Trophoblast cell (in vitro differentiated cells and primary cell): ENCODE data around the gene HNRNPD.

Experiments
- DNase-seq, 2 donors: peaks; one replicate each; pipeline ENCODE4 v3.0.0-alpha.2; 2016
- H2AFZ ChIP-seq: 2 replicates; pipeline ENCODE4 v1.6.1; 2013; ENCODE audit warnings: low read length, moderate library complexity, mild to moderate bottlenecking; ENCODE audit not compliant: insufficient read depth, poor library complexity
- H2AK5ac ChIP-seq: 2 replicates; pipeline ENCODE4 v1.6.1; 2013; ENCODE audit warnings: mild to moderate bottlenecking, low read length
- H2BK120ac ChIP-seq: 2 replicates; pipeline ENCODE4 v1.6.1; 2013; ENCODE audit warnings: low read length, mild to moderate bottlenecking, moderate library complexity; ENCODE audit not compliant: insufficient read depth, poor library complexity
- H2BK12ac ChIP-seq: 2 replicates; pipeline ENCODE4 v1.6.1; 2013; ENCODE audit warnings: mild to moderate bottlenecking, low read length, moderate library complexity
- H2BK5ac ChIP-seq: 2 replicates; pipeline ENCODE4 v1.6.1; 2013; ENCODE audit warnings: low read length, low read depth, moderate library complexity, mild to moderate bottlenecking; ENCODE audit not compliant: poor library complexity
- H3K14ac ChIP-seq: 2 replicates; pipeline ENCODE4 v1.6.1; 2013; ENCODE audit warnings: mild to moderate bottlenecking, low read length
- H3K18ac ChIP-seq: 2 replicates; pipeline ENCODE4 v1.6.1; 2013; ENCODE audit warnings: mild to moderate bottlenecking, low read length
- H3K23ac ChIP-seq: 2 replicates; pipeline ENCODE4 v1.6.1; 2013; ENCODE audit warnings: low read length
- H3K27ac ChIP-seq: 2 replicates; pipeline ENCODE4 v1.5.1; 2013; ENCODE audit warnings: low read depth, mild to moderate bottlenecking, inconsistent platforms, low read length, moderate library complexity
- H3K27me3 ChIP-seq: 2 replicates; pipeline ENCODE4 v1.6.1; 2013; ENCODE audit warnings: inconsistent platforms, mild to moderate bottlenecking, low read length, moderate library complexity; ENCODE audit not compliant: insufficient read depth
- H3K36me3 ChIP-seq, 2 experiments: 1 replicate in 1 of 2; 2 replicates in 1 of 2; pipeline ENCODE4 v1.6.1; 2013; ENCODE audit warnings: low read length in 2 of 2, mild to moderate bottlenecking in 2 of 2, moderate library complexity in 1 of 2; ENCODE audit not compliant: insufficient read depth in 2 of 2, control insufficient read depth in 1 of 2
- H3K4ac ChIP-seq: 2 replicates; pipeline ENCODE4 v1.6.1; 2013; ENCODE audit warnings: low read depth, mild to moderate bottlenecking, low read length, moderate library complexity
- H3K4me1 ChIP-seq, 2 experiments: 1 replicate in 1 of 2; 2 replicates in 1 of 2; pipeline ENCODE4 v1.6.1; 2013; ENCODE audit warnings: low read length in 2 of 2, mild to moderate bottlenecking in 2 of 2, moderate library complexity in 1 of 2; ENCODE audit not compliant: insufficient read depth in 2 of 2, control insufficient read depth in 1 of 2
- H3K4me2 ChIP-seq: 2 replicates; pipeline ENCODE4 v1.6.1; 2013; ENCODE audit warnings: inconsistent platforms, mild to moderate bottlenecking, low read length, moderate library complexity
- H3K4me3 ChIP-seq: 2 replicates; pipeline ENCODE4 v1.5.1; 2013; ENCODE audit warnings: mild to moderate bottlenecking, low read depth, low read length, inconsistent platforms
- H3K79me1 ChIP-seq: one replicate; pipeline ENCODE4 v1.6.1; 2013; ENCODE audit warnings: low read length
- H3K79me2 ChIP-seq: 2 replicates; pipeline ENCODE4 v1.6.1; 2013; ENCODE audit warnings: low read length, mild to moderate bottlenecking; ENCODE audit not compliant: control insufficient read depth, insufficient read depth, poor library complexity
- H3K9ac ChIP-seq: 2 replicates; pipeline ENCODE4 v1.6.1; 2013; ENCODE audit warnings: mild to moderate bottlenecking, low read length
- H3K9me3 ChIP-seq: 2 replicates; pipeline ENCODE4 v1.6.1; 2013; ENCODE audit warnings: low read depth, mild to moderate bottlenecking, control low read depth, inconsistent platforms, low read length; ENCODE audit not compliant: insufficient read depth
- H4K12ac ChIP-seq: 2 replicates; pipeline ENCODE4 v1.6.1; 2013; ENCODE audit warnings: low read depth, mild to moderate bottlenecking, low read length, moderate library complexity
- H4K8ac ChIP-seq: 2 replicates; pipeline ENCODE4 v1.6.1; 2013; ENCODE audit warnings: low read depth, mild to moderate bottlenecking, low read length, moderate library complexity
- H4K91ac ChIP-seq: one replicate; pipeline ENCODE4 v1.6.1; 2013; ENCODE audit warnings: low read depth, mild to moderate bottlenecking, low read length, moderate library complexity
- WGBS: extraction: QIAGEN DNeasy Blood & Tissue Kit; methylation state at CpG from one replicate; pipeline ENCODE4 v1.1.7; 2013; ENCODE audit warnings: missing lambda C conversion rate; ENCODE audit not compliant: insufficient read length, insufficient coverage; ENCODE audit errors: extremely low coverage; 5-methylcytosine and 5-hydroxymethylcytosine counted together

The HNRNPD gene

GRCh38 chr4:82401600-82401999, 27.8 kb upstream of the HNRNPD start:
- no peak overlapping the region for H3K4me3 ChIP-seq
- H3K27ac ChIP-seq, result no peak overlapping the region
- H2AFZ ChIP-seq, result no peak overlapping the region
- H4K8ac ChIP-seq, result no peak overlapping the region
- no peak overlapping the region for H3K18ac ChIP-seq
- no peaks in the 10 kb centered on the region for H3K27me3 ChIP-seq
- DNase-seq, result peak; percentile 94 to 98
- no peaks in the 10 kb centered on the region for H3K79me2 ChIP-seq
- no peaks in the 10 kb centered on the region for H3K79me1 ChIP-seq
- H4K91ac ChIP-seq, result no peak overlapping the region
- no peak overlapping the region for H3K23ac ChIP-seq
- H3K9me3 ChIP-seq, result no peaks in the 10 kb centered on the region
- no peak overlapping the region for H3K14ac ChIP-seq
- no peak overlapping the region for H3K4ac ChIP-seq
- no CpG with 5 or more reads among the region's 7 CpGs for WGBS
- H3K4me2 ChIP-seq, result no peak overlapping the region
- no peaks in the 10 kb centered on the region for H3K36me3 ChIP-seq
- no peak overlapping the region for H2AK5ac ChIP-seq
- H2BK5ac ChIP-seq, result no peak overlapping the region
- H3K4me1 ChIP-seq, result no peaks in the 10 kb centered on the region
- no peak overlapping the region for H2BK12ac ChIP-seq
- no peak overlapping the region for H4K12ac ChIP-seq
- H2BK120ac ChIP-seq, result no peak overlapping the region
- H3K9ac ChIP-seq, result no peak overlapping the region

- H2BK5ac ChIP-seq, result no peak overlapping the region
- no peak overlapping the region for H3K18ac ChIP-seq
- H3K79me2 ChIP-seq, result no peaks in the 10 kb centered on the region
- H3K9me3 ChIP-seq, result no peaks in the 10 kb centered on the region
- no peak overlapping the region for H3K4ac ChIP-seq
- no peaks in the 10 kb centered on the region for H3K4me1 ChIP-seq
- no peak for DNase-seq
- no peak overlapping the region for H2BK120ac ChIP-seq
- H4K91ac ChIP-seq, result no peak overlapping the region
- H3K36me3 ChIP-seq, result no peaks in the 10 kb centered on the region
- H3K23ac ChIP-seq, result no peak overlapping the region
- H3K27me3 ChIP-seq, result no peaks in the 10 kb centered on the region
- H3K4me3 ChIP-seq, result no peak overlapping the region
- H2BK12ac ChIP-seq, result no peak overlapping the region
- H3K14ac ChIP-seq, result no peak overlapping the region
- no peak overlapping the region for H3K9ac ChIP-seq
- H3K79me1 ChIP-seq, result no peaks in the 10 kb centered on the region
- H3K4me2 ChIP-seq, result no peak overlapping the region
- no CpG with 5 or more reads among the region's 1 CpG for WGBS
- no peak overlapping the region for H4K12ac ChIP-seq
- no peak overlapping the region for H4K8ac ChIP-seq
- no peak overlapping the region for H2AFZ ChIP-seq
- H2AK5ac ChIP-seq, result no peak overlapping the region
- no peak overlapping the region for H3K27ac ChIP-seq
Measured at GRCh38 chr4:82398263-82398662, 24.5 kb upstream of the HNRNPD start.

DNA sequence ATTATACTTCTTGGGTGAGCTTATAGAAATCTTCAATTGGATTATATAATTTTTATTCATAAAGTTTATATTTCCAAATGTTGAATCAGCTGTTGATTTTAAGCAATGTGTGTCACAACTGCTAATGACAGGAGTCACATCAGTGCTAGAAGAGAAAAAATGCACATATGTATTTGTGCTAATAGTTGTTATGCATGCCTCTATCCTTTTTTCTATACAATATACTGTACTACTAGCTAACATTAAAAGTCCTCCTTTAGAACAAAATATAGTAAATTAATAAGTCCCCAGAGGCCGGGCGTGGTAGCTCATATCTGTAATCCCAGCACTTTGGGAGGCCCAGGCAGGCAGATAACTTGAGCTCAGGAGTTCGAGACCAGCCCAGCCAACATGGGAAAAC, 23.7 kb upstream of the HNRNPD start:
- Histone ChIP-seq H3K23ac (no peak overlapping the region), H2AFZ (no peak overlapping the region), H3K4me3 (no peak overlapping the region), H3K36me3 (no peaks in the 10 kb centered on the region), H3K4me1 (no peaks in the 10 kb centered on the region), H2AK5ac (no peak overlapping the region), H3K27ac (no peak overlapping the region), H2BK12ac (no peak overlapping the region), H3K4ac (no peak overlapping the region), H3K79me2 (no peaks in the 10 kb centered on the region), H3K4me2 (no peak overlapping the region), H2BK5ac (no peak overlapping the region), H4K91ac (no peak overlapping the region), H3K9me3 (no peaks in the 10 kb centered on the region), H4K8ac (no peak overlapping the region), H3K18ac (no peak overlapping the region), H3K14ac (no peak overlapping the region), H3K79me1 (no peaks in the 10 kb centered on the region), H4K12ac (no peak overlapping the region), H3K27me3 (no peaks in the 10 kb centered on the region), H3K9ac (no peak overlapping the region), H2BK120ac (no peak overlapping the region)
- DNase-seq, result no peak
- no CpG with 5 or more reads among the region's 3 CpGs for WGBS

- no peaks in the 10 kb centered on the region for H3K9me3 ChIP-seq
- H2BK12ac ChIP-seq, result no peak overlapping the region
- no peaks in the 10 kb centered on the region for H3K4me1 ChIP-seq
- H3K23ac ChIP-seq, result no peak overlapping the region
- H3K27me3 ChIP-seq, result no peaks in the 10 kb centered on the region
- H3K36me3 ChIP-seq, result no peaks in the 10 kb centered on the region
- no peak overlapping the region for H2BK120ac ChIP-seq
- no peak overlapping the region for H3K18ac ChIP-seq
- no peak overlapping the region for H3K4me2 ChIP-seq
- no peak overlapping the region for H3K27ac ChIP-seq
- no peak overlapping the region for H2AFZ ChIP-seq
- H4K91ac ChIP-seq, result no peak overlapping the region
- H3K9ac ChIP-seq, result no peak overlapping the region
- H3K79me1 ChIP-seq, result no peaks in the 10 kb centered on the region
- no peaks in the 10 kb centered on the region for H3K79me2 ChIP-seq
- H3K14ac ChIP-seq, result no peak overlapping the region
- H2BK5ac ChIP-seq, result no peak overlapping the region
- H3K4me3 ChIP-seq, result no peak overlapping the region
- no peak for DNase-seq
- H3K4ac ChIP-seq, result no peak overlapping the region
- H2AK5ac ChIP-seq, result no peak overlapping the region
- H4K12ac ChIP-seq, result no peak overlapping the region
- no CpG with 5 or more reads among the region's 3 CpGs for WGBS
- no peak overlapping the region for H4K8ac ChIP-seq
Measured at GRCh38 chr4:82394896-82395295, 21.1 kb upstream of the HNRNPD start.
